GM12864 (cell line): ENCODE data around the gene CEP63.
A peak's percentile ranks its signal among the peaks of the same experiment; 100 is the strongest.

Experiments
- DNase-seq: peaks from one replicate; pipeline ENCODE4 v3.0.0-alpha.2; 2011; ENCODE audit warnings: low read depth
- H3K4me3 ChIP-seq: 2 replicates; pipeline ENCODE4 v1.5.1; 2011; ENCODE audit warnings: mild to moderate bottlenecking, low read depth, low read length, control low read depth
- TF ChIP-seq, protein P1 (sequence below): IDR thresholded peaks from 2 replicates; pipeline ENCODE4 v1.5.1; 2011; ENCODE audit warnings: low read depth, mild to moderate bottlenecking, moderate library complexity, low read length, control low read depth, inconsistent platforms; ENCODE audit errors: missing control alignments

The CEP63 gene

DNA sequence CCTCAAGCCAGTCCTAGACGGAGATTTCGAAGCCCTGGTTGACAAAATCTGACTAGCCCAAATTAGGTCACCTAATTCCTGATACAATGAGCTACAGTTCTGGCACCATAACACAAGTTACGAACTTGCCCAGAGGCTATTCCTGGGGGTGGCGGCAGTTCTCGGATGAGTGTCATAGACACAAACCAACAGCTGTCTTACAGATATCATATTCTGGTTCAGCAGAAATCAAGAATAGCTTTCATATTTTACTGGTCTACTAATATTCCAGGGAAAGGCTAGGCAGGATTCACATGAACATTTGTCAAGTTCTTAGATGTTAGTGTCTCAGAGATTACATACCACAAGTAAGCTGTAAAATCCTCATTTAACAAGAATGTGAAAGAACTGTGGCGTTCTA, 8.9 kb upstream of the CEP63 start:
- TF ChIP-seq, protein P1, sequence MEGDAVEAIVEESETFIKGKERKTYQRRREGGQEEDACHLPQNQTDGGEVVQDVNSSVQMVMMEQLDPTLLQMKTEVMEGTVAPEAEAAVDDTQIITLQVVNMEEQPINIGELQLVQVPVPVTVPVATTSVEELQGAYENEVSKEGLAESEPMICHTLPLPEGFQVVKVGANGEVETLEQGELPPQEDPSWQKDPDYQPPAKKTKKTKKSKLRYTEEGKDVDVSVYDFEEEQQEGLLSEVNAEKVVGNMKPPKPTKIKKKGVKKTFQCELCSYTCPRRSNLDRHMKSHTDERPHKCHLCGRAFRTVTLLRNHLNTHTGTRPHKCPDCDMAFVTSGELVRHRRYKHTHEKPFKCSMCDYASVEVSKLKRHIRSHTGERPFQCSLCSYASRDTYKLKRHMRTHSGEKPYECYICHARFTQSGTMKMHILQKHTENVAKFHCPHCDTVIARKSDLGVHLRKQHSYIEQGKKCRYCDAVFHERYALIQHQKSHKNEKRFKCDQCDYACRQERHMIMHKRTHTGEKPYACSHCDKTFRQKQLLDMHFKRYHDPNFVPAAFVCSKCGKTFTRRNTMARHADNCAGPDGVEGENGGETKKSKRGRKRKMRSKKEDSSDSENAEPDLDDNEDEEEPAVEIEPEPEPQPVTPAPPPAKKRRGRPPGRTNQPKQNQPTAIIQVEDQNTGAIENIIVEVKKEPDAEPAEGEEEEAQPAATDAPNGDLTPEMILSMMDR, result no peak
- DNase-seq, result no peak
- no peak overlapping the region for H3K4me3 ChIP-seq

DNA sequence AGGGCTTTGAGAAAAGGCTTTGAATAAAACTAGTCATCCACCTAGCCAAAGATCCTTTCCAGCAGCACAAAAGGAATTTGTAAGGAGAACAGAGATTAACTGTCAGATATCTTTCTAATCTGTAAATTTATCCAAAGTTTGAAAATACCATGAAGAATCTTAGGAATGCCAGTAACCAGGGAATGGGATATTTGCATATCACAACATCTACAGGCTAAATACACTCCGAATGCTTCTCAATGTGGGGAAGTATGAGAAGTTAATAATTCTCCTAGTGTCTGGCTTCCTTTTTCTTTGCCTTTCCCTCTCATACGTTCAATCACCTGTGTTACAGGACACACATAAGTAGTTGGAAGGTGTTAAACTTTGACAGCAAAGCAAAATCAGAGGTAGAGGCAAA, 7.9 kb upstream of the CEP63 start:
- DNase-seq, result no peak
- TF ChIP-seq, protein P1, result no peak
- H3K4me3 ChIP-seq, result no peak overlapping the region

DNA sequence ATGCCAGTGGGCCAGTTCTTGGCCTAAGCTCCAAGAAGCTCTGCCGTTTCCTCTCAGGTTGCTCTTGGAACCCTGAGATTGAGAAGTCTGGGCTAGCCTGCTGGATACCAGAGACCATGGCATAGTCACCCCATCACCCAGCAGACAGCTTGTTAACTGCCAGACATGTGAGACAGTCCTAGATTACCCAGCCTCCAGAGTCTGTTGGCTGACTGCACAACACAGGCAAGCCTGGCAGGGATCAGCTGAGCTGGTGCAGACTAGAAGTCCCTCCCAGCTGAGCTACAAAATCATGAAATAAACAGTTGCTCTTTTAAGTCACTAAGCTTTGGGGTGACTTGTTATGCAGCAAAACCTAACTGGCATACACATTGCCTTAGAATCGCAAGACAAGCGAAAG, 5.3 kb upstream of the CEP63 start:
- DNase-seq, result no peak
- TF ChIP-seq, protein P1, result no peak
- no peak overlapping the region for H3K4me3 ChIP-seq

DNA sequence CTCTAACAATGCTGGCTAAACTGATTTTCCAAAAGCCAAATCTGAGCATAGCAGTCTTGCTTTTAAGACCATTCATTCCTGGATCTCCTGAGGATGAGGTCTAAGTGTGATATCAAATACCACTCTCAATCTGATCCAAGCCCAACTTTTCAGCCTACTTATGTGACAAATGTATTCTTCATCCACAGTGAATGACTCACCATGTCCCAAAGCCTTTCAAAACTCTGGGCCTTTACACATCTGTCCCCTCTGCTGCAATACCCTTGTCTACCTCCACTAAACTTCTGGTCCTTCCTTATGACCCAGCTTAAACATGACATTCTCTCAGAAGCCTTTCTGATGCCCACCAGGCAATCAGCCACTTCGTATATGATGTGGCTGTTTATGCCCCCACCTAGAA, 4.7 kb upstream of the CEP63 start:
- TF ChIP-seq, protein P1, result no peak
- no peak for DNase-seq
- no peak overlapping the region for H3K4me3 ChIP-seq

DNA sequence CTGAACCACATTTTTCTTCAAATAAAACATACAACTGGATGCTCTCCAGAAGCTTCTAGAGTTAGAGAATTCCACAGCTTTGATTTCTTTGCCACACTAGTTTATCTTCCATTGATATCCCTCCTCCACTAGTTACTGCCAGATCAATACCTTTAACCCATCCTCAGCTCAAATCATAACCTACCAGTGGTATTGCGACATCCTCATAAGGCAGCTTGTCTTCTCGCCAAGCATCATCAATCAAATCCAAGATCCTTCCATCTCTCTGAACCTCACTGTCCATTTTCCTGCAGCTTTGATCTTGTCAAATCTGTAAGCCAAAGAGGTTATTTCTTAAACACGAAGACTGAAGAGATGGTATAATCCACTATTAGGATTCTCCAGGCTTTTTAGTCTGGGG, 3.2 kb upstream of the CEP63 start:
- H3K4me3 ChIP-seq, result no peak overlapping the region
- TF ChIP-seq, protein P1, result no peak
- no peak for DNase-seq

DNA sequence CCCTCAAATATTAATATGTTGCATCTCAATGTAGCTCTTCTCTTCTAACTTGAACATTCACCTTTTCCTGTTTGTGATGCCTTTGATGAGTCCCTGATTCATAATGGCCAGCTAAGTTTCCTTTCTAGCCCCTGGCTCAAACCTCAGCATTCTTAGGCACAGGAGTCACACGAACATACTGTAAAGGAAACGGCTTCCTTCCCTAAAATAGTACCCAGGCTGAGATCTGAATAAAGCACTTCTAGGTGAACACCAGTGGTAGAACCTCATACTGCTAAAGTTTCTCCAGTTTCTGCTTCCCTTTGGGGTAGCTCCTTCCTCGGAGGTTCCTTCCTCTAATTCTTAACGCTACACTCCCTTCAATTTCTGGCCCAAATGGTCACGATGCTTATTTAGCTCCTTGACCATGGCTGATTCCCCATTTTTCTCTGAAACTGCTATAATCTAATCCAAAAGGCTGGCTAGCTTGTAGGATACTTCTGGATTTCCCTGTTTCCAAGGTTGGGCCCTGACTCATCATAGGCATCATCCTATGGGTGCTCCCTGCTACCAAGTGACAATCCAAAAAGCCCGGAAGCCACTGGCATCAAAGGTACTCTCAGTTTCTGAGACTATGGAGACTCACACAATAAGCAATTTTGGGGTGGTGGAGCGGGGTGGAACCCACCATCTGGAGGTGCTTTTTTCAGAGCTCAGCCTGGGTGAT, 2.5 kb upstream of the CEP63 start:
- TF ChIP-seq, protein P1, result no peak
- no peak for DNase-seq

DNA sequence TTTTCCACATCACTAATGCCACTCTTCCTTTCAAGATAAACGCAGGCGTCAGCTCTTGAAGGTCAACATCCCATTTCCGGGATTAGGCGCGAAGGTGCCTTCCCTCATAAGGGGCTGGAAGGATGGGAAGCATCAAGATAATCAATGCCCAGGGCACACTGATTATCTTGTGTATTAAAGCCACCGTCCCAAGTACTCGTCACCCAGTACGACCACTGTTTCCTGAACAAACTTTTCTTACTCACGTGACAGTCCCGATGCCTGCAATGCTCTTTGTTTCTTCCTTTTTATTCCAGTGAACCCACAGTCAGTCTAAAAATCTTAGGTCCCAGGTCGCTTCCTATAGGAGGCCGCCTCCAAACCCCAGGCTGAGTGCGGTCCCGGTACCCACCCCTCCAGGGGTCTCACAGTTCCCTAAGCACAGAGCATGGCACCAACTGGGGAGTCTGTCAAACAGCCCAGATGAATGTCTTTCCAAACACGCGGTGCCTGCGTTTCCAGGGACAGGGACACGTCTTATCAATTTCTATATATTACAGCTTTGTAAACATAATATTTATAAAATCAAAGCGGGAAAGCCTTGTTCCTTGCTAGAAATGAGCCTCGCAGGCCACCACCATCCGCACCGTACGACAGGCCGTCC, 661 bp upstream of the CEP63 start:
- DNase-seq, result peak; percentile 90
- peak overlapping the region; percentile 81 for H3K4me3 ChIP-seq
- TF ChIP-seq, protein P1, result no peak

More for the DNA sequence above, 2.5 kb upstream of the CEP63 start:
- H3K4me3 ChIP-seq, result no peak overlapping the region
